Measurements from ENCODE around the gene GUK1. TPM values are rescaled to one million over a fixed set of nuclear protein-coding genes. Genes with fewer than 3 reads are reported as not detected.

GUK1 gene
- polyA plus RNA-seq, 1 experiment: 373 TPM

DNA sequence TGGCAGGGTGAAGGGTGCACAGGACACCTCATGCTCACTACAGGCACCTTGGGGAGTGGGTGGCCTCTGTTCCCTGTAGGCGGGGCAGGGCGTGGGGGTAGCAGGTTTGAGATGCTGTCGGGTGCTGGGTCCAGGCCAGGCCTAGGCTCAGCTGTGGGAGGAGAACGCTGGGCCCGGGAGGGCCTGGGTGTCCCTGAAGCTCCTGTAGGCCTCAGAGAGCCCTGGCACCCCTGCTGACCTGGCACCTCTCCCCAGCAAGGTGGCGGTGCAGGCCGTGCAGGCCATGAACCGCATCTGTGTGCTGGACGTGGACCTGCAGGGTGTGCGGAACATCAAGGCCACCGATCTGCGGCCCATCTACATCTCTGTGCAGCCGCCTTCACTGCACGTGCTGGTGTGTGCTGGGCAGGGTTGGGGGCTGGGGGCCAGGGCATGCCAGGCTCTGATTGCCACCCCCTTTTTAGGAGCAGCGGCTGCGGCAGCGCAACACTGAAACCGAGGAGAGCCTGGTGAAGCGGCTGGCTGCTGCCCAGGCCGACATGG lies 7.1 kb downstream of the GUK1 start:
- Histone ChIP-seq H3K36me3 (ENCODE audit: control insufficient read depth, insufficient read depth, low read length) (peaks cover 23% of the 10 kb centered on the region), H3K27me3 (ENCODE audit: control insufficient read depth, insufficient read depth, low read length) (no peaks in the 10 kb centered on the region), H3K4me3 (ENCODE audit: low read depth, low read length) (no peak overlapping the region)
- no peak for TF ChIP-seq CTCF (IDR thresholded peaks at IDR 0.05; ENCODE audit: insufficient read depth, low read depth, low read length)
- POLR2A ChIA-PET: no interaction called here
- DNase-seq (ENCODE audit: low read depth): no peak
- CTCF ChIA-PET: interaction anchor here (2.2 kb wide), 1 partner anchor 18 kb away, joined by 7 read pairs; the partner anchor contains the start of gene IBA57

- ChIA-PET CTCF (interaction anchor here (2.2 kb wide), 1 partner anchor 18 kb away, joined by 7 read pairs; the partner anchor contains the start of gene IBA57), POLR2A (no interaction called here)
Observed at GRCh38 chr1:228147768-228148167, 7.7 kb downstream of the GUK1 start.

DNA sequence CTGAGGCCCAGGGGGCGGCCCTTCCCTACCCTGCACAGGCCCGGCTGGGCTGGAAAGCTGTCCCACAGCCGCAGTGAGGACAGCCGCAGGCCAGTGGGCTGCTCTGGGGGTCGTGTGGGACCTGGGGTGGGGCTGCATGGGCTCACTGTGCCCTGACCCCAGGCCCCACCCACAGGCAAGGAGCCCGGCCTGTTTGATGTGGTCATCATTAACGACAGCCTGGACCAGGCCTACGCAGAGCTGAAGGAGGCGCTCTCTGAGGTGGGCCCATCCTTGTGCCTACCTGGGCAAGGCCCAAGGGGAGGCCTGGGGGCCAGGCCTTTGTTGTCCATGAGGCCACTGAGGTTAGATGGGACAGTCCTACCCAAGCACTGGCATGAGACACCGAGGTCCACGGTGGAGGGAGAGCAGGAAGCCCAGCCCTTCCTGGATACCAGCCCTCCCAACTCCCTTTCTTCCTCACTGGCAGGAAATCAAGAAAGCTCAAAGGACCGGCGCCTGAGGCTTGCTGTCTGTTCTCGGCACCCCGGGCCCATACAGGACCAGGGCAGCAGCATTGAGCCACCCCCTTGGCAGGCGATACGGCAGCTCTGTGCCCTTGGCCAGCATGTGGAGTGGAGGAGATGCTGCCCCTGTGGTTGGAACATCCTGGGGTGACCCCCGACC lies 8.2 kb downstream of the GUK1 start:
- ChIA-PET POLR2A (no interaction called here), CTCF (interaction anchor here (1.0 to 2.2 kb wide), 2 partner anchors 17 to 18 kb away, joined by 3 to 7 read pairs; partner anchors contain the start of gene IBA57)
- peaks cover 19% of the 10 kb centered on the region for H3K36me3 ChIP-seq (ENCODE audit: control insufficient read depth, insufficient read depth, low read length)
- H3K4me3 ChIP-seq (ENCODE audit: low read depth, low read length): no peak overlapping the region
- DNase-seq (ENCODE audit: low read depth): no peak
- H3K27me3 ChIP-seq (ENCODE audit: control insufficient read depth, insufficient read depth, low read length): no peaks in the 10 kb centered on the region
- TF ChIP-seq CTCF (IDR thresholded peaks at IDR 0.05; ENCODE audit: insufficient read depth, low read depth, low read length): no peak

More at GRCh38 chr1:228147768-228148167, 7.7 kb downstream of the GUK1 start:
- H3K36me3 ChIP-seq (ENCODE audit: control insufficient read depth, insufficient read depth, low read length): peaks cover 20% of the 10 kb centered on the region
- no peak for TF ChIP-seq CTCF (IDR thresholded peaks at IDR 0.05; ENCODE audit: insufficient read depth, low read depth, low read length)
- no peak overlapping the region for H3K4me3 ChIP-seq (ENCODE audit: low read depth, low read length)
- H3K27me3 ChIP-seq (ENCODE audit: control insufficient read depth, insufficient read depth, low read length): no peaks in the 10 kb centered on the region
- DNase-seq (ENCODE audit: low read depth): no peak

DNA sequence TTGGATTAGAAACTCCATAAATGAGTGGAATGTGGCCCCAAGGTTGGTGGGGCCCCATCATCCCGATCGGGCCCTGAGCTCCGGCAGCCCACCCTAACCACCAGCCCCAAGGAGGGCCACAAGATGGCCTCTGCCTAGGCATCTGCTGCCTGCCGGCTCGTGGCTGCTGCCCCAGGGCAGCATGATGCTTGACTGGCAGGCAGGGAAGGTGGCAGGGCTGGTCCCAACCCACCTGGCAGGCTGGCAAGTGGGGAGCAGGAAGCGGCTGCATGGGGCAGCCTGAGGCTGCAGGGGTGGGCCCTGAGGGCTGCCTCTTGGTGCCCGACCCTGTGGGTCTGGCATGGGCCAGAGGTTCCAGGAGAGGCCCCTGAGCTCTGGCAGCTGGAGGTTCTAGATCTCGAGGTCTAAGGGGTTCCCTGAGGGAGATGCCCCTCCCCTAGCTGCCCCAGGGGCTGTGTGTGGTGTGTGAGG lies 8.9 kb downstream of the GUK1 start:
- DNase-seq (ENCODE audit: low read depth): no peak

More for the DNA sequence above, 8.9 kb downstream of the GUK1 start:
- no peak for TF ChIP-seq CTCF (IDR thresholded peaks at IDR 0.05; ENCODE audit: insufficient read depth, low read depth, low read length)
- CTCF ChIA-PET: interaction anchor here (1.0 to 2.2 kb wide), 2 partner anchors 17 to 18 kb away, joined by 3 to 7 read pairs; partner anchors contain the start of gene IBA57
- Histone ChIP-seq H3K36me3 (ENCODE audit: control insufficient read depth, insufficient read depth, low read length) (peaks cover 19% of the 10 kb centered on the region), H3K4me3 (ENCODE audit: low read depth, low read length) (no peak overlapping the region), H3K27me3 (ENCODE audit: control insufficient read depth, insufficient read depth, low read length) (no peaks in the 10 kb centered on the region)
- POLR2A ChIA-PET: no interaction called here

Measured in BJ (cell line).